GM12878 (cell line): ENCODE results near the gene ABT1.

Experiments used
- CEBPB ChIP-seq, 2 experiments: fragments of 150-350 bp in 1 of 2; IDR thresholded peaks; 2 replicates each; pipeline ENCODE4 v1.6.1; 2012 to 2014; ENCODE audit warnings: low read depth in 2 of 2, low read length in 2 of 2, borderline replicate concordance in 1 of 2, inconsistent platforms in 1 of 2
- CTCF ChIP-seq, 3 experiments: IDR thresholded peaks in 2 of 3; conservative IDR thresholded peaks in 1 of 3; 2 replicates each; pipeline ENCODE4 v1.5.1; 2011; ENCODE audit warnings: low read depth in 3 of 3, low read length in 3 of 3, mild to moderate bottlenecking in 3 of 3, control low read depth in 2 of 3, moderate library complexity in 2 of 3, inconsistent platforms in 1 of 3, mixed read lengths in 1 of 3; ENCODE audit not compliant: control insufficient read depth in 2 of 3, insufficient read depth in 1 of 3; ENCODE audit errors: extremely low read depth in 1 of 3
- EP300 ChIP-seq, 2 experiments: fragments of 150-350 bp in 1 of 2; IDR thresholded peaks; 2 replicates each; pipeline ENCODE4 v1.6.1; 2011 to 2012; ENCODE audit warnings: low read depth in 2 of 2, low read length in 2 of 2, borderline replicate concordance in 1 of 2, improper control_type of control experiment in 1 of 2, inconsistent platforms in 1 of 2; ENCODE audit not compliant: control insufficient read depth in 1 of 2
- FOXK2 ChIP-seq: fragments of 450-650 bp; IDR thresholded peaks from 2 replicates; pipeline ENCODE4 v1.6.1; 2017; ENCODE audit warnings: mild to moderate bottlenecking, moderate library complexity
- HDGF ChIP-seq: fragments of 450-650 bp; IDR thresholded peaks from 2 replicates; pipeline ENCODE4 v1.6.1; 2016; ENCODE audit warnings: antibody characterized with exemption
- IRF3 ChIP-seq: fragments of 450-650 bp; IDR thresholded peaks from 2 replicates; pipeline ENCODE4 v1.6.1; 2014; ENCODE audit warnings: mild to moderate bottlenecking
- NR2C2 ChIP-seq: IDR thresholded peaks from 2 replicates; pipeline ENCODE4 v1.6.1; 2011; ENCODE audit warnings: borderline replicate concordance, low read depth; ENCODE audit not compliant: control insufficient read depth, insufficient read length
- REST ChIP-seq: IDR thresholded peaks from 2 replicates; pipeline ENCODE4 v1.6.1; 2012; ENCODE audit warnings: mild to moderate bottlenecking, low read depth, low read length
- TCF12 ChIP-seq: IDR thresholded peaks from 2 replicates; pipeline ENCODE4 v1.6.1; 2011; ENCODE audit warnings: low read depth, mild to moderate bottlenecking, low read length
- ZBTB33 ChIP-seq: fragments of 450-650 bp; IDR thresholded peaks from 2 replicates; pipeline ENCODE4 v1.6.1; 2017; ENCODE audit warnings: mild to moderate bottlenecking
- ZNF24 ChIP-seq: fragments of 450-650 bp; IDR thresholded peaks from 2 replicates; pipeline ENCODE4 v1.6.1; 2017; ENCODE audit warnings: antibody characterized with exemption, mild to moderate bottlenecking
- ZNF274 ChIP-seq: IDR thresholded peaks from one replicate; pipeline ENCODE4 v1.8.0; 2011; ENCODE audit not compliant: insufficient read length, insufficient read depth

- TF ChIP-seq FOXK2 (no peak), ZNF24 (peak; percentile 98), EP300 (IDR thresholded peaks at IDR 0.05; ENCODE audit: borderline replicate concordance in 1 of 2, control insufficient read depth in 1 of 2, low read depth in 2 of 2, low read length in 2 of 2) (peak in 1 of 2 experiments; percentile 69; a peak in 1 of 4 replicates), CTCF (IDR thresholded peaks at IDR 0.05 in 2 of 3, conservative IDR thresholded peaks at IDR 0.05 in 1 of 3; ENCODE audit: control insufficient read depth in 2 of 3, extremely low read depth in 1 of 3, insufficient read depth in 1 of 3, low read depth in 3 of 3, low read length in 3 of 3) (no peak), HDGF (no peak), IRF3 (no peak), ZNF274 (no peak), TCF12 (no peak), NR2C2 (no peak), CEBPB (IDR thresholded peaks at IDR 0.05; ENCODE audit: borderline replicate concordance in 1 of 2, low read depth in 2 of 2, low read length in 2 of 2) (no peak), REST (no peak), ZBTB33 (no peak)
Observed at GRCh38 chr6:26556263-26557070, 40.3 kb upstream of the ABT1 start.
